HepG2 (cell line): ENCODE data around the gene ADRM1. TPM values are rescaled to one million over a fixed set of nuclear protein-coding genes. Genes with fewer than 3 reads are reported as not detected.

ENCODE experiments used
- ATAC-seq: fragments of 200-7000 bp; cut with Tn5 transposase; 3 replicates; pipeline ENCODE4 v1.9.1; 2020; ENCODE audit warnings: mild to moderate bottlenecking, moderate library complexity
- BruUV-seq: library from RNA; stranded (reverse); fragments of 400-500 nt; replicated peaks from 2 replicates; lab custom pipeline; 2021; lab: Mats Ljungman, UMichigan
- CTCF ChIA-PET: fragments of 300-600 bp; formaldehyde crosslinking; extraction: SDS; loops from one replicate; lab custom pipeline; 2021; ENCODE audit warnings: low total read pairs, inconsistent platforms, low intra/inter-chr PET ratio; lab: Yijun Ruan, JAX
- POLR2A ChIA-PET: fragments of 350-600 bp; sonication (Branson Sonifier 250); formaldehyde crosslinking; loops from one replicate; lab custom pipeline; 2020; ENCODE audit warnings: antibody characterized with exemption, inconsistent platforms; lab: Yijun Ruan, JAX
- DNase-seq: peaks from one replicate; pipeline ENCODE4 v3.0.0-alpha.2; 2015; ENCODE audit warnings: low spot score
- FAIRE-seq: peaks from 3 replicates; lab custom pipeline; 2011; peaks lifted over from hg19 to GRCh38; lab: Jason Lieb, UNC
- H2AFZ ChIP-seq: one replicate; pipeline ENCODE4 v1.6.1; 2011; ENCODE audit warnings: low read length, inconsistent platforms
- H3K27ac ChIP-seq: fragments of 300-600 bp; 3 replicates; pipeline ENCODE4 v1.8.0; 2011; ENCODE audit warnings: mixed run types, mild to moderate bottlenecking, mixed read lengths, low read length, inconsistent platforms; ENCODE audit not compliant: insufficient read depth; ENCODE audit errors: extremely low read length
- H3K27me3 ChIP-seq, 2 experiments: fragments of 200-600 bp in 1 of 2; 2 replicates in 1 of 2; 3 replicates in 1 of 2; pipeline versions ENCODE4 v1.6.0 to v1.8.0; 2011; ENCODE audit warnings: low read length in 2 of 2, mild to moderate bottlenecking in 2 of 2, moderate library complexity in 2 of 2, inconsistent platforms in 1 of 2; ENCODE audit not compliant: insufficient read depth in 2 of 2, control insufficient read depth in 1 of 2
- H3K36me3 ChIP-seq, 2 experiments: fragments of 200-600 bp in 1 of 2; replicated peaks in 1 of 2; 2 replicates in 1 of 2; 3 replicates in 1 of 2; pipeline versions ENCODE4 v1.5.1 to v1.8.0; 2011; ENCODE audit warnings: low read length in 2 of 2, inconsistent platforms in 1 of 2; ENCODE audit not compliant: insufficient read depth in 2 of 2, control insufficient read depth in 1 of 2
- H3K4me1 ChIP-seq: 2 replicates; pipeline ENCODE4 v1.5.1; 2012; ENCODE audit warnings: low read length, inconsistent platforms; ENCODE audit not compliant: insufficient read depth
- H3K4me2 ChIP-seq: 2 replicates; pipeline ENCODE4 v1.6.0; 2011; ENCODE audit warnings: low read depth, low read length, inconsistent platforms
- H3K4me3 ChIP-seq, 3 experiments: fragments of 200-600 bp in 1 of 3; sonication (generic), shearing (Covaris generic) in 1 of 3; replicated peaks in 1 of 3; 2 replicates each; pipeline ENCODE4 v1.5.1; 2011 to 2016; ENCODE audit warnings: low read length in 3 of 3, inconsistent platforms in 2 of 3, low read depth in 2 of 3, mild to moderate bottlenecking in 2 of 3, control low read depth in 1 of 3, mixed read lengths in 1 of 3; ENCODE audit not compliant: insufficient read depth in 1 of 3
- H3K79me2 ChIP-seq: one replicate; pipeline ENCODE4 v1.6.1; 2011; ENCODE audit warnings: low read length, inconsistent platforms; ENCODE audit not compliant: insufficient read depth
- H3K9ac ChIP-seq: 2 replicates; pipeline ENCODE4 v1.6.0; 2011; ENCODE audit warnings: mild to moderate bottlenecking, low read depth, low read length, inconsistent platforms; ENCODE audit not compliant: insufficient read depth
- H3K9me3 ChIP-seq: 2 replicates; pipeline ENCODE4 v1.5.1; 2012; ENCODE audit warnings: mild to moderate bottlenecking, low read length
- H4K20me1 ChIP-seq: 2 replicates; pipeline ENCODE4 v1.6.0; 2011; ENCODE audit warnings: inconsistent platforms, mild to moderate bottlenecking, low read length, moderate library complexity; ENCODE audit not compliant: insufficient read depth
- AFF4 ChIP-seq: sonication (generic); formaldehyde crosslinking; IDR thresholded peaks from 2 replicates; pipeline ENCODE4 v1.4.0; 2020; ENCODE audit warnings: missing genetic modification reagents
- AGO2 ChIP-seq: fragments of 200-400 bp; formaldehyde crosslinking; optimal IDR thresholded peaks from 2 replicates; pipeline ENCODE3; 2017; ENCODE audit warnings: mild to moderate bottlenecking, low read depth, low read length, moderate library complexity
- CHCHD3 ChIP-seq: sonication (generic); formaldehyde crosslinking; IDR thresholded peaks from 2 replicates; pipeline ENCODE4 v1.8.0; 2022; ENCODE audit warnings: mild to moderate bottlenecking, missing genetic modification reagents, moderate library complexity
- MAFK ChIP-seq, 2 experiments: IDR thresholded peaks in 1 of 2; conservative IDR thresholded peaks in 1 of 2; 2 replicates each; pipeline ENCODE4 v1.6.1; 2011; ENCODE audit warnings: improper control_type of control experiment in 2 of 2, low read length in 2 of 2
- NFE2L1 ChIP-seq: sonication (generic); formaldehyde crosslinking; IDR thresholded peaks from 2 replicates; pipeline ENCODE4 v1.4.0; 2020; ENCODE audit warnings: missing genetic modification reagents, mild to moderate bottlenecking, borderline replicate concordance
- SRY ChIP-seq: sonication (generic); formaldehyde crosslinking; IDR thresholded peaks from 2 replicates; pipeline ENCODE4 v1.8.0; 2022; ENCODE audit warnings: mild to moderate bottlenecking, missing genetic modification reagents
- THAP7 ChIP-seq: sonication (generic); formaldehyde crosslinking; IDR thresholded peaks from 2 replicates; pipeline ENCODE4 v1.8.1; 2023; ENCODE audit warnings: mild to moderate bottlenecking, missing genetic modification reagents
- ZNF770 ChIP-seq: sonication (generic); formaldehyde crosslinking; IDR thresholded peaks from 2 replicates; pipeline ENCODE4 v1.5.0; 2020; ENCODE audit warnings: mild to moderate bottlenecking, missing genetic modification reagents
- WGBS: methylation state at CpG from one replicate; pipeline ENCODE4 v1.1.6; 2017; ENCODE audit warnings: low lambda C conversion rate; 5-methylcytosine and 5-hydroxymethylcytosine counted together
- in situ Hi-C: cut with HindIII; loops from 2 replicates; pipeline ENCODE4 v1.10.0; 2017; ENCODE audit warnings: low pct_unique_long_range_greater_than_20kb; ENCODE audit not compliant: extremely low pct_ligation_motif_present
- intact Hi-C: fragments of 100-400 bp; cut with micrococcal nuclease; formaldehyde crosslinking; loops from one replicate; pipeline ENCODE4 v1.10.0; 2022; ENCODE audit not compliant: unreplicated experiment
- polyA plus RNA-seq, 8 experiments: library from polyadenylated mRNA; depleted of rRNA in 3 of 8; stranded (reverse) in 7 of 8; unstranded in 1 of 8; fragments of >200 nt; fragmentation: Illumina TruSeq in 4 of 8; extraction: Trizol in 4 of 8; gene quantifications; 2 replicates each; pipeline versions ENCODE4 v1.2.1 to v1.2.3, GENCODE V29; 2011 to 2016; ENCODE audit warnings: low read depth in 4 of 8, missing spikeins in 1 of 8, mixed read lengths in 1 of 8; ENCODE audit not compliant: insufficient read depth in 1 of 8
- total RNA-seq, 5 experiments: library from RNA; depleted of rRNA; stranded (reverse); fragments of >200 nt; fragmentation: Illumina TruSeq; extraction: Trizol; gene quantifications; 2 replicates each; pipeline ENCODE4 v1.2.3, GENCODE V29; 2016; ENCODE audit warnings: low read depth in 1 of 5

ADRM1 gene
- total and polyA plus RNA-seq, 2 of the 13 experiments (the other 11 are each of a cell fraction or from before 2014, with no cell fraction given), result 92.9 to 154 TPM

GRCh38 chr20:62287129-62287528 is 15.7 kb upstream of the ADRM1 start:
- Histone ChIP-seq H3K9ac (no peak overlapping the region), H3K27me3 (no peaks in the 10 kb centered on the region)
- no peak for FAIRE-seq
- TF ChIP-seq MAFK (conservative IDR thresholded peaks at IDR 0.05 in 1 of 2, IDR thresholded peaks at IDR 0.05 in 1 of 2; ENCODE audit: low read length in 2 of 2), result peak in 1 of 2 experiments; percentile 69; a peak in 3 of 4 replicates
- TF ChIP-seq THAP7 (CRISPR knock-in tag), result no peak
- TF ChIP-seq, all 625 proteins: peak for 1
- Histone ChIP-seq H3K9me3 (no peaks in the 10 kb centered on the region), H4K20me1 (no peaks in the 10 kb centered on the region), H3K27ac (no peak overlapping the region), H3K4me3 (no peak overlapping the region), H2AFZ (no peak overlapping the region), H3K36me3 (peaks cover 43 to 74% of the 10 kb centered on the region in 2 experiments), H3K79me2 (no peaks in the 10 kb centered on the region), H3K4me1 (no peaks in the 10 kb centered on the region), H3K4me2 (no peak overlapping the region)
- WGBS, result 89% methylated on average over 6 of the region's 6 CpGs
- ATAC-seq (no peak), DNase-seq (no peak)
- in situ Hi-C loops (no loop called here), intact Hi-C loops (no loop called here)
- ChIA-PET POLR2A (no interaction called here), CTCF (no interaction called here)
- no TSS peak for BruUV-seq

DNA sequence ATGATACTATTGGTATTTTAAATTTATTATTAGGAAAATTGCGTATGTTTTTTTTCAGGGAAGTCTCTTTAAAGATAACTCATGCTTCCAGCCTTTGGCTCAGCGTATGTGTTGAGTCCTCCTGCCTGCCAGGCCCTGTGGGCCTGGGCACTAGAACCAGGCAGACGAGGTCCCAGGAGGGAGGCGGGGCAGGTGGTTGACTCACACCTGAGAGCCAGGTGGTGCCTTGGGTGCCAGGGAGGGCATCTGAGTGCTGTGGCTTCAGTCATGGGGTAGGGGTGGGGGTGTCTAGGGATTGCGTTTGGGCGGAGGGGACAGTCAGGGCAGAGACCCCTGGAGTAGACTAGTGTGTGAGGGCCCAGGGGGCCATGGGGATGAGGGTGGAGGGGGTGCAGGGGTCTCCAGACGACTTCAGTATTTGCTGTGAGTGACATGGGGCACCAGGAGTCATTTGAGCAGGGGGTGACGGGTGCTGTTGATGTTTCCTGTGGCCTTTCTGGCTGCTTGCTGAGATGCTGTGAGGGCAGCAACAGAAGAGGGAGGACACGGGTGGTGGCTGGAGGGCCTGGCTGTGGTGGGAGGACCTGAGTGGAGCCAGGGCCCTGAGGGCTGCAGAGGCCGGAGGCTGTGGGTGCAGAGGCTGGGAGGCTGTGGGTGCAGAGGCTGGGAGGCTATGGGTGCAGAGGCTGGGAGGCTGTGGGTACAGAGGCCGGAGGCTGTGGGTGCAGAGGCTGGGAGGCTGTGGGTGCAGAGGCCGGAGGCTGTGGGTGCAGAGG is 14.8 kb upstream of the ADRM1 start:
- Histone ChIP-seq H3K79me2 (no peaks in the 10 kb centered on the region), H3K4me2 (no peak overlapping the region), H4K20me1 (no peaks in the 10 kb centered on the region), H3K9me3 (no peaks in the 10 kb centered on the region), H3K4me3 (no peak overlapping the region), H3K9ac (no peak overlapping the region), H3K4me1 (no peaks in the 10 kb centered on the region), H3K36me3 (peaks cover 42 to 68% of the 10 kb centered on the region in 2 experiments), H3K27ac (no peak overlapping the region), H2AFZ (no peak overlapping the region), H3K27me3 (no peaks in the 10 kb centered on the region)
- FAIRE-seq, result no peak
- in situ Hi-C loops, result no loop called here
- no peak for ATAC-seq
- BruUV-seq, result no TSS peak
- intact Hi-C loops, result no loop called here
- ChIA-PET CTCF (no interaction called here), POLR2A (no interaction called here)
- WGBS, result 96% methylated on average over 12 of the region's 12 CpGs
- TF ChIP-seq AGO2 (peak; percentile 77), SRY (CRISPR knock-in tag) (no peak), ZNF770 (CRISPR knock-in tag) (peak; percentile 87; the same call in 1 of the 2 replicates), NFE2L1 (no peak), AFF4 (no peak), CHCHD3 (CRISPR knock-in tag) (no peak)
- DNase-seq, result no peak
